Activated CD4-positive, alpha-beta T cell treated with anti-CD3 and anti-CD28 coated beads, Interleukin-10, Interleukin-2, amounts not matched to agents 100 ng/mL and 50 ng/mL, durations not matched to agents 16 hours and 8 hours (primary cell): ENCODE measurements around the gene BPIFB4.
A peak's percentile ranks its signal among the peaks of the same experiment; 100 is the strongest.
"Not testable (repeated sequence)": the region's sequence is repeated elsewhere in the genome, so short reads cannot be mapped to it uniquely, and the experiment has no call there.

Source experiments
- DNase-seq: peaks from one replicate; pipeline ENCODE4 v3.0.0-alpha.2; 2020

BPIFB4 gene

DNA sequence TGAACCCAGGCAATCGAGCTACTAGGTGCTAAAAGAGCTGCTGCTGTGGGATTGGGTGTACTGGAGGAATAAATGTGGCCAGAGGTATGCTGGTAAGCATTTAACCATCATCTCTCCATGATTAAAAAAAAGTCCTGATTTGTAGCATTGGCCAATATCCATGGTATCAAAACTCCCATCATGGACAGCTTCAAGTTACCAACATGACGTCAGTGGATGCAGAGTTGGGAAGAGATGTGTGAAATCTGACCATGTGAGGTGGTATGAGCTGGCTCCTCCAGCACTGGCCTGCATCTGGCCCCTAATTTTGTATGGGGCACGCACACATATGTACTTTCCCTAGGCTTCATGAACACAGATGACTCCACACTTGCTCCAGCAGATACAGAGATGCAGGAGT is 11.7 kb downstream of the BPIFB4 start:
- no peak for DNase-seq

DNA sequence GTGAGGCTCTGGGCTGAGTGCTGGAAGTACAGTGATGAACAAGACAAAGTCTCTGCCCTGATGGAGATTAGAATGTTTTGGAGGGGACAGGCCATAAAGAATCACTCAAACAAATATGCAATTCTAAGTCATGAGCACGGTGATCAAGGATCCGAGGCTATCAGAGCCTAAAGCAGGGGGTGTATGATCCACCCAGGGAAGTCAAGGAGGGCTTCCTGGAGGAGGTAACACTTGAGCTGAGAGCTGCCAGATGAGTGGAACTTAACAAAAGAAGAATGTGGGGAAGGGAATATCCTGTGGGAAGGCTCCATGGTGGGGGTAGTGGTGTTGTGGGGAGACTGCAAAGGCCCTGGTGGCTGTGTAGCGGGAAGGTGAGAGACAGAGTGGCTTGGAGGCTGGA is 12.2 kb downstream of the BPIFB4 start:
- DNase-seq = no peak

DNA sequence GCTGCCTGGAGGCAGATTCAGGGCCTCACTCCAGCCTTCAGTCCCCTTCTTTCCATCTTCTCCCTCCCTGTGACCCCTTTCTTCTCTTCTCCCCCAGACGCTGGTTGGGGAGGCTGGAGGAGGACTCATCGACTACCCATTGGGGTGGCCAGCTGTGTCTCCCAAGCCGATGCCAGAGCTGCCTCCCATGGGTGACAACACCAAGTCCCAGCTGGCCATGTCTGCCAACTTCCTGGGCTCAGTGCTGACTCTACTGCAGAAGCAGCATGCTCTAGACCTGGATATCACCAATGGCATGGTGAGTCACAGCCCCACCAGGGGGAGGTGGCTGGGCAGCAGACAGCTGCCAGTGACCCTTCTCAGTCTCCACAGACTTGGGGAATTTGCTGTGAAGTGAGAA is 12.9 kb downstream of the BPIFB4 start:
- no peak for DNase-seq

DNA sequence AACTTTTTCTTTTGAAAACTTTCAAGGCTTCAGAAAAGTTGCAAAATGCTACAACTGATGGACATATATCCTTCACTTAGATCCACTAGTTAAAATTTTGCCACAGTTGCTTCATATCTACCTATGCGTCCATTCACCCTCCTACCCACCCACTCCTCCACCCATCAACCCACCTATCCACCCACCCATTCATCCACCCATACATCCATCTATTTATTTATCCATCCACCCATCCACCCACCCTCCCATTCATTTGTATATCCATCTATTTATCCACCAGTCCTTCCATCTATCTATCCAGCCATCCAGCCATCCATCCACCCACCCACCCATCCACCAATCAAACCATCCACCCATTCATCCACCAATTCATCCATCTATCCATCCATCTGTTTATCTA is 13.6 kb downstream of the BPIFB4 start:
- no peak for DNase-seq

DNA sequence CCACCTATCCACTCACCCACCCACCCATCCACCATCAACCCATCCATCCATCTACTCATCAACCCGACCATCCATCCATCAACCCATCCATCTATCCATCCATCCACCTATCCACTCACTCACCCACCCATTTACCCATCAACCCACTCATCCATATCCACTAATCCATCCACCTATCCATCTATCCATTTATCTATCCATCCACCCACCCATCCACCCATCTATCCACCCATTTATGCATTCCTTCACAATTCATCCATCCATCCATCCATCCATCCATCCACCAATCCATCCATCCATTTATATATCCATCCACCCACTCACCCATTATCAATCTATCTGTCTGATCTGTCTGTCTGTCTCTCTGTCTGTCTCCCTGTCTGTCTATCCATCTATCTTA is 14.1 kb downstream of the BPIFB4 start:
- DNase-seq = no peak

DNA sequence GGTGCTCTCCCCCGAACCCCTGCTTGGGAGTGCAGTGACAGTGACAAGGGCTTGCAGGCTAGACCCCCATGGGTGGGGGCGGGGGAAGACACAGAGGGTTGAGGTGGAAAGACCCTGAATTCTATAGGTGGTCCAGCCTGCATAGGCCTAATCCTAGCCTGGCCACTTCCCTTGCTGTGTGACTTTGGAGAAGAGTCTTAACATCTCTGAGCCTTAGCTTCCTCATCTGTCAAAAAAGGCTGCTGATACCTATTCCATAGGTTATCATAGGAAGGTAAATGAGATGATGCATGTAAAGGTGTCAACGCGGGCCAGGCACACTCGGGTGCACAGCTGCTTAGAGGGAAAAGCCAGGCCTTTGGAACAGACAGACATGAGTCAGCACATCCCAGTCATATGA is 15.8 kb downstream of the BPIFB4 start:
- no peak for DNase-seq

DNA sequence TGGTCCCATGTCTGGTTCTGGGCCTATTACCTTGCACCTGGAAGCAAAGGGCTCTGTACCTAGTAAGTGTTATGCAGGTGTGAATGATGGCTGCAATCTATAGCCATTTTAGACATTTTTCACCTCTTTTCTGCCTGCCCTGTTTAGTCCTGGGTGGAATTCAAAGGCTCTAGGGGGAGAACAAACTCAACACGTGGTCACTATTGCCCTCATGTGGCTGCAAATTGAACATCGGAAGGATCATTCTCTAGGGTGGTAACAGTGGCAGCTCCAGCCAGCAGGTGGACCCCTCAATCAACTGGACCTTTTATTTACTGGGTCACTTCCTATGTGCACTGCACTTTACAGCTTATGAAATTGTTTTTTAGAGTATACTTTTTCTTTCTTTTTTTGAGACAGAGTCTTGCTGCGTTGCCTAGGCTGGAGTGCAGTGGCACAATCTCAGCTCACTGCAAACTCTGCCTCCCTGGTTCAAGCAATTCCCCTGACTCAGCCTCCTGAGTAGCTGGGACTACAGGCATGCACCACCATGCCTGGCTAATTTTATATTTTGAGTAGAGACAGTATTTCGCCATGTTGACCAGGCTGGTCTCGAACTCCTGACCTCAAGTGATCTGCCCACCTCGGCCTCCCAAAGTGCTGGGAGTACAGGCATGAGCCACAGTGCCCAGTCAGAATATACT is 16.6 kb downstream of the BPIFB4 start:
- peak; percentile 59 for DNase-seq

DNA sequence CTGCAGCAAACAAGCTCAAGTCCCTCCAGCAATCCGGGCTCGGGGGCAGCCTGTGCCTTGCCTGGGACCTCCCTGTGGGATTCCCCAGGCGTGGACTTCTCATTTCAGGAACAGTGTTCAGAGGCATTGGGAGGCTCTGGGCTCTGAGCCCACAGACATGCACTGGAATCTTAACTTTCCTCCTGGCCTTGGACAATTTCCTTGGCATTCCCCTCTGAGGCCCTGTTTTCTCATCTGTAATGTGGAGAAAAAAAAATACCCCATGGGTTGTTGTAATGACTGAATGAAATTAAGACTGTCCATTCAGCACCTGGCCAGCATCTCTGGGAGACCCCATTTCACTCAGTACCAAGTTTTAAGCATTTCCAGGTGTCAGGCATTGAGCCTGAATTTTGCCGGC is 17.6 kb downstream of the BPIFB4 start:
- DNase-seq = no peak

DNA sequence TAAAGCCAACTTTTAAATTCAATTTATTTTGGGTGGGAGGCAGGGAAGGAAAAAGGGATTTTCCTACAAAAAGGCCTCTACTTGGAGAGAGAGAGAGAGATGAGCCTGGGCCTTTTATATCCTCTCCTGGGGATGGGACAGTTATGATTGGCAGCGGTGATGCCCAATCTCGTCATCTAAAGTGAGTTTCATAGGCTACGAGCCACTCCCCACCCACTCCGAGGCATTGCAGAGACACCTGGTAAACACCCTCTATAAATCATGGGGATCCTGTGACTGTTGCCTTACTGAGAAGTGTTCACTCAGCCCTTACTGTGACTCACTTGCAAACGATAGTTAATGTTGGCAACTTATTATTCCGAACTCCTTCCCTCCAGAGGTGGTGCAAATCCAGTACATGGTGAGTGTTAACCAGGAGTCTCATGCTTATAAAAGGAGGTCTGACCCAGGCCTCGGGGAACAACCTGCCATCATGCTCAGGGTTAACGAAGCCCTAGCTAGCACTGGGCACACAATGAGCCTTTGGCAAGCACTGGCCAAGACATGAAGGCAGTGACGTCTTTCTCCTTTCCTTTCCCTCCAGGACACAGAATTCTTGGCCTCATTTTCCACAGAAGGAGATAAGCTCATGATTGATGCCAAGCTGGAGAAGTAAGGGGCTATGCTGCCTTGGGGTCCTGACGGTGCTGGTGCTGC is 20.5 kb downstream of the BPIFB4 start:
- no peak for DNase-seq

DNA sequence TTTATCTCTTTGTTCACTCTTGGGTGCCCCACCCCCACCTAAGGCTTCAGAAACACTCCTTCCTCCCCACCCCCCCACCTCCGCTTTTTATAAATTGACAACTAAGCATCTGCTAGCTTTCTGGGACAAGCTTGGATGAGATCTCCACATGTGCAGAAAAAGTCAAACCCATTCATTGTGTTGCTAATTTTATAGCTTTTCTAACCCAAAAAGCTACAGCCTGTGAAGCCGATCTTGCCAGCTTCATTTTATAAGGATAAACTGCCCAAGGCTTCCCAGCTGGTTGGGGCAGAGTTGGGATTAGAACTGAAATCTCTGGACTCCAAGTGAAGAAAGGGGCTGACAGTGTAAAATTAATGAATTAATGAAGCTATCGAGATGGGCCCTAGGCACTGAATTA is 24.1 kb downstream of the BPIFB4 start:
- no peak for DNase-seq

DNA sequence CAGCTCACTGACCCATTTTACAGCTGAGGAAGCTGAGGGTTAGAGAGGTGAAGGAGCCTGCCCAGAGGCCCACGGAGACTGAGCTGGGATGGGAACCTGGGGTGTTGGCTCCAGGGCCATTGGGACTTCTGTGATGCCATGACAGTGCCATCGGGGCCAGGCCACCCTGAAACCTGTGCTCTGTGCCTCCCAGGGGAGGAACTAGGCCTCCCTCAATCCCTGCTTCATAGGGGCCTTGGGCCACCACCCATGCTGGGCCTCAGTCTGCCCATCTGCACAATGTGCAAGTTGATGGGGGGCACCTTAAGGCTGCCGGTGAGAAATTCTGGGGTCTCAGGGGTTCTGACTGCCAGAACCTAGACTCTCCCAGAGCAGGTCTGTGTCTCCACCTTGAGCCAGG is 24.9 kb downstream of the BPIFB4 start:
- no peak for DNase-seq

DNA sequence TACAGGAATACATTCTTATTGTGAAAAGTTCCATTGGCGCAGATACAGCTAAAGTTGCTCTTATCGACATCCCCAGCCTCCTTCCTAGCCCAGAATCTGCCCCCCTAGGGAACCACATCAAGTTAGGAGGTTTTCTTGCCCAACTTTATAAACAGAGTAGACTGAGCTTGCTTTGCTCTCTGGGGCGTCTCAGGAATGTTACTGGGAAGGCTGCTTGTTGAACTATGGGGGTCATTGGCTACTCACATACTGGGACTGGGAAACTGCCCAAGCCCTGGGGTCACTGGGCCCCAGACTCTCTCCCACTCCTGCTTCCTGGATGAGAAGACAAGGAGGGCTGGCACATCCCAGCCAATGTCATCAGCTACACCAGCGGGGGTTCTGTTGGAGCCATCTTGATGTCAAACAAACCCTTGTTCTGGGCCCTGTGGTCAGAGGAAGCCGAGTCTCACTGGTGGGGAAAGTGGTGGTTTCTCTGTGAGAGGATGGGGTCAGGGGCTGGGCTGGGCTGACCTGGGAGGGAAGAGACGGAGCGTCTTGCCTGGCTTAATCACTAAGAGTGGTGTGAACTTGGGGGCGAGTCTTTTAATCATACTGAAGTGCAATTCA is 26.0 kb downstream of the BPIFB4 start:
- DNase-seq = no peak

DNA sequence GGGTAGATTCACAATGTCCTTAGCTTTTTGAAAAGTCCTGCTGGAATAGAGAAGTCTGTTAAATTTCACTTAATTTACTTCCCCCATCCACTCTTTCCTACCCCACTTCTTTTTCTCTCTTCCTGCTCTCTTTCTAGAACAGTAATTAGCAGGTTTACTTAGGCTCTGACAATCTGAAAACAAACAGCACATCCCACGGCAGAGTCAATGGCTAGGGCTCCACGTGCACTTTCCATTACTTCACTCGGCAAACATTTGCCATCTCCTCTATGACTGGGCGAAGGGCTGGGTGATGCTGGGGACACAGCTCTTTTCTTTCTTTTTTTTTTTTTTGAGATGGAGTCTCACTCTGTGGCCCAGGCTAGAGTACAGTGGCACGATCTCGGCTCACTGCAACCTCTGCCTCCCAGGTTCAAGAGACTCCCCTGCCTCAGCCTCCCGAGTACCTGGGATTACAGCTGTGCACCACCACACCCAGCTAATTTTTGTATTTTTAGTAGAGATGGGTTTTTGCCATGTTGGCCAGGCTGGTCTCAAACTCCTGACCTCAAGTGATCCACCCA is 26.7 kb downstream of the BPIFB4 start:
- not testable (repeated sequence) for DNase-seq

DNA sequence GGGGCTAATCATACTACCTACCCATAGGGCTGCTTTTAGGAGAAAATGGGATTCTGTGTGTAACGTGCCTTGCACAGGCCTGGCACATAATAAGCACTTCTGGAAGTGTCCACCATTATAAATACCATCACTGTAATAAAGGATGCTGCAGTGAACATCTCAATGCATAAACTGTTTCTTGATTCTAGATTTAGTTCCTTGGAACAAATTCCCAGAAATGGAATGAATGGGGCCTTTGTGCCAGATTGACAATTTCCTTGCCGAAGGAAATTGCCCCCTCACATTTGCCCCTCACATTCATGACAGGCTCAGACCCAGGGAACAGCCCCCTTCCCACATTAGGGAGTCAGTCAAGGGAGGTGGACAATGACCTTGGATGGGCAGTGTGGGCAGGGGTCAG is 29.2 kb downstream of the BPIFB4 start:
- DNase-seq = no peak

DNA sequence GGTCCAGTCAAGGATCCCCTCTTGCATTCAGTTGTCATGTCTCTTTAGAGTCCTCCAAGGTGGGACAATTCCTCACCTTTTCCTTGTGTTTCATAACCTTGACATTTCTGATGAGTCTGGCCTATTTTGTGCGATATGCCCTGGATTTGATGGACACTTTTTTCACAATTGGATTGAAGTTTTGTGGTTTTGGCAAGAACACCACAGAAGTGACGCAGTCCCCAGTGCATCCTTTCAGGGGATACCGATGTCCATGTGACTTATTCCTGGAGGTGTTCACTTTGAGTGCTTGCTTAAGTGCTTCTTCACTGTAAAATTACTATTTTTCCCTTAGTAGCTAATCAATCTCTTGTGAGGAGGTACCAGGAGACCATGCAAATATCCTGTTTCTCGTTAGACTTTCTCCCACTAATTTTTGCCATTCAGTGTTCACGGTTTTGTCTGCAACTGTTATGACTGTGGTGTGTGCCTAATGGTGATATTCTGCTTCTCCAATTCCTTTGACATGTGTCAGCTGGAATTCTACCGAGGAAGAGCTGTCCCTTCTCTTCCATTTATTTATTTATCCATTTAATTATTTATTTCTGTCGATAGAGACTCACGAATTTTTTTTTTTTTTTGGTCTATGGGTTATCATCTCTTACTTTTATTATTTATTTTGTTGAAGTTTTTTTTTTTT is 30.8 kb downstream of the BPIFB4 start:
- DNase-seq = no peak

DNA sequence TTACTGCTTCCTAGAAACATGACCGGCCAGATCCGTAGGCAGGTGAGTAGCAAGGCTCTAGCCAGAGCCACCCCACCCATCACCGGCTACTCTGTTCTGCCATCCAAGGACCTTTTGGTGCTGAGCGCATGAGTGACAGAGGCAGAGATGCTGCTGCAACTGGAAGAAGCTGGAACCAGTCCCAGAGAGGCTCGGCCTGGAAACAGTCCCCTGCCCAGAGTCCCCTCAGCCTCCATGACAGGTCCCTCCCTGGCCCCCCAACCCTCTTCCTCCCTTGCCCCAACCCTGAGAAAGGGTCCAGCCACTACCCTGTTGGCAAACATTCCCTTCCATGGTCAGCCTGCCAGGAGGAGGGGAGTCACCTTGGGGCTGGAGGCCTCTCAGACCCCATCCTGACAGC is 31.9 kb downstream of the BPIFB4 start:
- DNase-seq = no peak

DNA sequence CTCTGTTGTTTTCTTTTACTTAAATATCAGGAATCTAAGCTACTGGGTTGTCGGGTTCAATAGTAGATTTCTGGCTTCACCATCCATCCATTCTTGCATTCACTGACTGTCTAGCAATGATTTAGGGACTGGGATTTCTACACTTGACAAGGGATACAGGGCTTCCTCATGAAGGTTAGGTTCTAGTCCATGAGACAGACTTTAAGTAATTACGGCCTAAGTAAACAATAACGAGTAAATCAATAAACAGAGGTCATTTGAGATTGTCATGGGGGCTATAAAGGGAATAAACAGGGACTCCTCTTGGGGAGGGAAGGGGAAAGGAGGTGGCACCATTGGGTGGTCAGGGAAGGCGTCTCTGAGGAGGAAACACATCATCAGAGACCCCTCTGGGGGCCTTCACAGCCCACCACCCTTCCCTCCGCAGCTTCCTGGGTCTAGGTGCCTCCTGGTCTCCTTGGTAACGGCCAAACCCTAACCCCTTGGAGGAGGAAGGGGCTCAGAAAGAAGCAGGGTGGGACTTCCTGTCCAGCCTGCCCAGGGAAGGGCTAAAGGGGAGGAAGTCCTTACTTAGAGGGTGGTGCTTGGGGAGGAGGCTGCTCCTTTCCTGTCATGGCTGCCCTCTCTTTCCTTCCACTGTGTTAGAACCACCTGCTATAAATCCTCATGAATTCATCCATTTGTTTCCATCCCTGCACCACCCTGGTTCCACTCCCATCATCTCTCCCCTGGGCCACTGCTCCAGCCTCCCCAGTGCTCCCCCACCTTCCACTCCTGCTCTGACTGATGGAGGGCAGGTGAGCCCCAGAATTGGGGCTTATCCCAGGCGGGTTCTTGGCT is 33.3 kb downstream of the BPIFB4 start:
- no peak for DNase-seq

DNA sequence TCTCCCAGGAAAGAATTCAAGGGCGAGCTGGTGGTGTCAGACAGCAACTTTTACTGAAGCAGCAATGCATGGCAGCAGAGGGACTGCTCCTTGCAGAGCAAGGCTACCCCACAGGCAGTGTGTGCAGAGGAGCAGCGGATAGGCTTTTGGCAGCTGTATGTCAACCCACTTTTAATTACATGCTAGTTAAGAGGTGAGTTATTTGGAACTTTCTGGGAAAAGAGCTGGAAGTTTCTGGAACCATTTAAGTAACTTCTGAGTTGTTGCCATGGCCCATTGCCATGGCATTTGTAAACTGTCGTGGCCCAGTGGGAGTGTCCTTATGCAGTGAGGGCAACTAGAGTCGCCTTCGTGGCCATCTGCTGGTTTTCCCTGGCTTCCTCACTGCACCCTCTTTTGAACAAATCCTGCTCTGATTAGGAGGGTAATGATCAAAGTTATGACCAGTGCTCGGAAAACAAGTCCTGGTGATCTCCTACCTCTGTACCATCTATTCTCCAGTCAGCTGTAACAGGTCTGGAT is 34.0 kb downstream of the BPIFB4 start:
- DNase-seq = no peak

DNA sequence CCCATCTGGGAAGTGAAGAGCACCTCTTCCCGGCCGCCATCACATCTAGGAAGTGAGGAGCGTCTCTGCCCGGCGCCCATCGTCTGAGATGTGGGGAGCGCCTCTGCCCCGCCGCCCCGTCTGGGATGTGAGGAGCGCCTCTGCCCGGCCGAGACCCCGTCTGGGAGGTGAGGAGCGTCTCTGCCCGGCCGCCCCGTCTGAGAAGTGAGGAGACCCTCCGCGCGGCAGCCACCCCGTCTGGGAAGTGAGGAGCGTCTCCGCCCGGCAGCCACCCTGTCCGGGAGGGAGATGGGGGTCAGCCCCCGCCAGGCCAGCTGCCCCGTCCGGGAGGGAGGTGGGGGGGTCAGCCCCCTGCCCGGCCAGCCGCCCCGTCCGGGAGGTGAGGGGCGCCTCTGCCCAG is 36.1 kb downstream of the BPIFB4 start:
- DNase-seq = not testable (repeated sequence)

DNA sequence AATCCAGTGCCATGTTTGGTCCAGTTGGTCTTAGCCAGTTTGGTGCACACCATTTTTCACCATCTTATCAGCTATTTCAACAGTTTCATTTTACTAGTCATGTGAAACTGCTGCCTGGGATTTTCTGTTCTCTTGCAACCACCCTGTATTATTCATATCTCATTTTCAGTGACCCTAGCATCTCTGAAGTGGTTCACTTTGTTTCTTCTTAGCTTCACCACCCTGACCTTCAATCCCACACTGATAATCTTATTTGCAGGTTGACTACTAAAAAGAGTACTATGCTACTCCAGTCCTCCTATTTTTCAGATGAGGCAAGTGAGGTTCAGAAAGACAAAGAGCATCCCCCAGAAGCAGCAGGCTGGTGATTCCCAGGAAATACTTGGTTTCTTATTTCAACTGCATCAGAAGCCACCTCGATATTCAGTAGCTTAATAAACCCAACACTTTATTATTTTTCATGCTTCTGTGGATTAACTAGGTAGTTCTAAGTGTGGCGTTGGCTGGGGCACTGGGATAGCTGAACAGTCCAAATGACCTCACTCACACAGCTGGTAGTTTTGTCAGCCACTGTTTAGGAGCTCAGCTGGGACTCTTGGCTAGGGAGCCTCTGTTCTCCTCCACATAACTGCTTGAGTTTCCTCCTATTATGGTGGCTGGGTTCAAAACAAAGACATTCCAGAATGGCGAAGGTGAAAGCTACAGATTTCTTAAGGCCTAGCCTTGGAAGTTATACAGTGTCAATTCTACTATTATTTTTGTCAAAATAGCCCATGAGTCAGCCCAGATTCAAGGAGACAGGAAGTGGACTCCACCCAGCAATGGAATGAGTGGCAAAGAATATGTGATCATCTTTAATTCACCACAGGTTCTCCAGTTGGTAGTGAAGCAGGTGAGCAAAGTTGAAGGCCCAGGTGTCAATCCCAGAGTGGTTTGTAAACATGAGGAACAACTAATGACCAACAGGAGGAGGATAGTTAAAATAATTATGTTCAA is 40.6 kb downstream of the BPIFB4 start:
- DNase-seq = peak; percentile 18

DNA sequence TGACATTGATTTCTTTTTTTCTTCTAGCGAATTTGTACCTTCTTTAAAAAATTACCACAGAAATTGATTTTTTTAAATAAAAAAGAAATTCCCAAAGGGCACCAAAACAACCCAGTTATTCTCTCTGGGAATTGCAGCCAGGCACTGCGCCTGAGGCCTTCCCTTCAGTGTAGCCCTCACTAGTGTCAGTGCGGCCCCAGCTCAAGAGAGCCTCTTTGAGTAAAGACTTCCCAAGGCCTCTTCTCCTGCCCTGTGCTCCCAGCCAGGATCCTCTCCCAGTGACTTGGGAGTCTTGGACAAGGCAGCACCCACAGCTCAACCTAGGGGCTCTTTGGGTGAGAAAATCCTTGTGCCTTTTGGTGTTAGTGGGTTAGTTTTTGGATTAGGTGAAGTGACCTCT is 41.5 kb downstream of the BPIFB4 start:
- DNase-seq = no peak
